ENCODE measurements around the gene BIRC7.

The BIRC7 gene

GRCh38 chr20:63284544-63284949, 48.8 kb downstream of the BIRC7 start:
- DNase-seq = no peak

GRCh38 chr20:63284981-63285524, 49.3 kb downstream of the BIRC7 start:
- DNase-seq = no peak

GRCh38 chr20:63285636-63286615, 50.2 kb downstream of the BIRC7 start:
- DNase-seq = no peak

GRCh38 chr20:63286781-63287696, 51.3 kb downstream of the BIRC7 start:
- DNase-seq = no peak

- DNase-seq = no peak
Measured at GRCh38 chr20:63287697-63288580, 52.2 kb downstream of the BIRC7 start.

GRCh38 chr20:63288581-63289251, 53.0 kb downstream of the BIRC7 start:
- no peak for DNase-seq

- no peak for DNase-seq
Measured at GRCh38 chr20:63289311-63290135, 53.8 kb downstream of the BIRC7 start.

Measured in activated CD4-positive, alpha-beta T cell treated with anti-CD3 and anti-CD28 coated beads, Interleukin-2, amount 50 U/mL, for 16 hours (primary cell).